GM18951 (cell line): ENCODE results near the gene MCM5.
"Not testable (repeated sequence)": the region's sequence is repeated elsewhere in the genome, so short reads cannot be mapped to it uniquely, and the experiment has no call there.

ENCODE experiments used
- POLR2A ChIP-seq: IDR thresholded peaks from 4 replicates; pipeline ENCODE4 v1.6.1; 2011; ENCODE audit warnings: mild to moderate bottlenecking; ENCODE audit not compliant: insufficient read length, insufficient read depth; ENCODE audit errors: extremely low read depth
- in situ Hi-C: fragments of 300-500 bp; cut with MboI; formaldehyde crosslinking; loops from one replicate; pipeline ENCODE4 v1.12.0; 2022; ENCODE audit warnings: low sequenced_read_pairs, mixed read lengths, inconsistent platforms; ENCODE audit not compliant: unreplicated experiment

The MCM5 gene

DNA sequence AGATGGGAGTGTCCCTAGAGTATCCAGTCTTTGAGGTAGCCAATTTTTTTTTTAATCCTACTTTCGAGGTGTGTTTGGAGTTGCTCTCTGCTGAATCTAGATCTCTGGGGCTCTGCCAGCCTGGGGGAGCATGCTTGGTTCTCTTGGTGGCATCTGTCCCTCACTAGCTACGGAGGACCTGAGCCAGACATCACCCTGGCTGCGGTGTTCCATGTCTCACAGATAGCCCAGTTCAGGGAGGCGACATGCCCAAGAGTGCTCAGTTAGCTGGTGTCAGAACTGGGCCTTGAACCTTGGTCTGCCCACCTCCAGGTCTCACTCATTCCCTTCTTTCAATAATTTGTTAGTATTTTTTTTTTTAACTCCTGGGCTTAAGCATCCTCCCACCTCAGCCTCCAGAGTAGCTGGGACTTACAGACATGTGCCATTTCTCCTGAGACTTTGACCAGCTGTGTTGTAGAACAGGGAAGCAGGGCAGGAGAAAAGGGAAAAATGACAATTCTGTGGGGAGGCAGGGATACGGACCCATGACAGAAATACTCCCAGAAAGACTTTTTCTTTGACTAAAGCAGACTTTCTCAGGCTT is 18.4 kb upstream of the MCM5 start:
- no peak for TF ChIP-seq POLR2A
- in situ Hi-C loops = no loop called here

DNA sequence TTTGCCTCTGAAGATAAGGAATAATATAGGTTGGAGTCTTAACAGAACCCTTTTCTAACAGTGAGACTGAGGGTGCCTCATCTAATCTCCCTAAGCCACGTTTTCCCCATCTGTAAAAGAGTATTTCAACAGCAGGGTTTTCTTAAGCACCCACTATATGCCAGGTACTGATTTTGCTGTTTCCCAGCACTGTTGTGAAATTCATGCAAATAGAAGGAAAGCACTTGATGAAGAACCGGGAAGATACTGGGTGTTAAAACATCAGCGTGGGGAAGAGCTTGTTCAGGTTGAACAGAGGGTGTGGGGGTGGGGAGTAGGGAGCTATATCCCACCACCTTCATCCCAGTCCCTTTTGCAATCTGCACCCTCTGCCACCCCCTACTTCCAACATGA is 16.3 kb upstream of the MCM5 start:
- TF ChIP-seq POLR2A = no peak
- in situ Hi-C loops = no loop called here

DNA sequence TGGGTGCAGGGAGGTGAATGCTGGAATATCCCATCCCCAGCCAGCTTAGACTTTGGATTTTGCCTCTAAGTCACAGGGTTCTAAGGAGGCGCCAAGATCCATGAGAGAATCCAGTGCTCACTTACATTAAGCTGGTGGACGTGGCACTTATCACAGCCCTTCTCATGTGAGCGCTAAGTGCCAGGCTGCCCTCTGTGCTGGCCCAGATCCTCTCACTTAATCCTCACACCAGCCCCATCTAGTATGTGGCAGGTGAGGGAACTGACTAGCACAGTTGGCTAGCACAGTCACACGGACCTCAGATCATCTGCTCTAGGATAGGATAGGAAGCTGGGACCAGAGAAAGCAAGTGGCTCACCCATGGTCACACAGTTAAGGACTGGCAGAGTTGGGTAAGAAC is 15.4 kb upstream of the MCM5 start:
- in situ Hi-C loops = no loop called here
- no peak for TF ChIP-seq POLR2A

GRCh38 chr22:35384975-35385588 is 14.9 kb upstream of the MCM5 start:
- in situ Hi-C loops = no loop called here
- no peak for TF ChIP-seq POLR2A

DNA sequence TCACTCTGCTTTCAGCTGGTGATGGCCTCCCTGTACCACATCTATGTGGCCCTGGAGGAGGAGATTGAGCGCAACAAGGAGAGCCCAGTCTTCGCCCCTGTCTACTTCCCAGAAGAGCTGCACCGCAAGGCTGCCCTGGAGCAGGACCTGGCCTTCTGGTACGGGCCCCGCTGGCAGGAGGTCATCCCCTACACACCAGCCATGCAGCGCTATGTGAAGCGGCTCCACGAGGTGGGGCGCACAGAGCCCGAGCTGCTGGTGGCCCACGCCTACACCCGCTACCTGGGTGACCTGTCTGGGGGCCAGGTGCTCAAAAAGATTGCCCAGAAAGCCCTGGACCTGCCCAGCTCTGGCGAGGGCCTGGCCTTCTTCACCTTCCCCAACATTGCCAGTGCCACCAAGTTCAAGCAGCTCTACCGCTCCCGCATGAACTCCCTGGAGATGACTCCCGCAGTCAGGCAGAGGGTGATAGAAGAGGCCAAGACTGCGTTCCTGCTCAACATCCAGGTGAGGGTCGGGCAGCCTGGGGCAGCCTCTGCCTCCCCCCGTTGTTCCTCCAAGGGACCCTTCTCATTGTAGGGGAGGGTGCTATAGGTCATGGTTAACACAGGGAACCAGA is 13.2 kb upstream of the MCM5 start:
- TF ChIP-seq POLR2A = no peak
- in situ Hi-C loops = no loop called here

- in situ Hi-C loops = no loop called here
- no peak for TF ChIP-seq POLR2A
Observed at GRCh38 chr22:35390933-35391332, 9.0 kb upstream of the MCM5 start.

DNA sequence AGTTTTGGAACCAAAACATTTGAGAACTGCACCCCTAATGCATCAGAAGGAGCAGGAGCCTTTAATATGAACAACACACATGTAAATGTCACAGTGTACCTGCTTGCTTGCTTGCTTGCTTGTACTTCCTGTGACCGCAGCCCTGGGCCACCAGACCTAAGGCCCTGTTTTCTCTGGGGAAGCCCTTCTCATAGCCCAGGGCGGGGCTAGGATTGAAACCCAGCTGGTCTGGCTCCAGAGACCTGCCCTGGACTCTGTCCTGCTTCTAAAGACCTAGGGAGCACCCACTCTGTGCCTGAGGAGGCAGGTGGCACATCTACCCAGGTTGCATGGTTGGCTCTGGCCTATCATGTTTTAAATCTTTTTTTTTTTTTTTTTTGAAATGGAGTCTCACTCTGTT is 7.6 kb upstream of the MCM5 start:
- in situ Hi-C loops = no loop called here
- TF ChIP-seq POLR2A = no peak

GRCh38 chr22:35393116-35394010 is 6.6 kb upstream of the MCM5 start:
- TF ChIP-seq POLR2A = no peak
- in situ Hi-C loops = no loop called here

DNA sequence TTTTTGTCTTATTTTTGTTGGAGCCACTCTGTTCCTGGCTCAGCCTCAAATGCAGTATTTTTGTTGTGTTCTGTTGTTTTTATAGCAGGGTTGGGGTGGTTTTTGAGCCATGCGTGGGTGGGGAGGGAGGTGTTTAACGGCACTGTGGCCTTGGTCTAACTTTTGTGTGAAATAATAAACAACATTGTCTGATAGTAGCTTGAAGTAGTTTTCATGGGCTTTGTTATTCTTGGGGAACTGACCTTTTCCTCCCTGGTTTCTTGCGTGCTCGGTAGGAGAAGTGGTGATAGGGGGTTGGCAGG is 6.0 kb upstream of the MCM5 start:
- TF ChIP-seq POLR2A = no peak
- in situ Hi-C loops = no loop called here

- in situ Hi-C loops = no loop called here
- no peak for TF ChIP-seq POLR2A
Observed at GRCh38 chr22:35394810-35395563, 5.0 kb upstream of the MCM5 start.

DNA sequence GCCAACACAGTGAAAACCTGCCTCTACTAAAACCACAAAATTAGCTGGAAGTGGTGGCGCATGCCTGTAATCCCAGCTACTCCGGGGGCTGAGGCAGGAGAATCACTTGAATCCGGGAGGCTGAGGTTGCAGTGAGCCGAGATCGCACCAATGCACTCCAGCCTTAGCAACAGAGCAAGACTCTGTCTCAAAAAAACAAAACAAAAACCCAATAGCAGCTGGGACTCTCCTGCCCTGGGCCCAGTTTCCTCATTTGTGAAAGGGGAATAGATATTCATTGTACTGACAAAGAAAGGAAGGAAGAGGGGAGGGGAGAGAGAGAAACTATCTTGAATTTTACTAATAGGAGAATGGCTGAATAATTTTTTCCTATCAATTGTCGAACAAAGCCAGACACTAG is 3.3 kb upstream of the MCM5 start:
- in situ Hi-C loops = not testable (repeated sequence)

- TF ChIP-seq POLR2A = no peak
- in situ Hi-C loops = no loop called here
Observed at GRCh38 chr22:35397095-35397904, 2.6 kb upstream of the MCM5 start.
